Measurements from ENCODE around the gene MAP3K9.

- TF ChIP-seq POLR2AphosphoS5 (IDR thresholded peaks at IDR 0.05) = no peak
- no peak for TF ChIP-seq POLR2A (IDR thresholded peaks at IDR 0.05)
- no peak for TF ChIP-seq EP300 (IDR thresholded peaks at IDR 0.05)
These were observed 29.6 kb downstream of the MAP3K9 start for GRCh38 chr14:70779667-70780066.

Measured in sigmoid colon (tissue), 4 donors.